Glutamatergic neuron (in vitro differentiated cells): ENCODE data around the gene PTPRN2. TPM values are rescaled to one million over a fixed set of nuclear protein-coding genes. Genes with fewer than 3 reads are reported as not detected.

ENCODE experiments used
- DNase-seq: peaks from one replicate; pipeline ENCODE4 v3.0.0; 2022
- H3K27ac Mint-ChIP-seq: one replicate; pipeline ENCODE4 v1.8.0; 2020; ENCODE audit warnings: mild to moderate bottlenecking, mixed read lengths, inconsistent platforms; ENCODE audit not compliant: unreplicated experiment
- H3K27me3 Mint-ChIP-seq: one replicate; pipeline ENCODE4 v1.8.0; 2020; ENCODE audit warnings: mild to moderate bottlenecking, moderate library complexity, mixed read lengths, inconsistent platforms; ENCODE audit not compliant: unreplicated experiment
- H3K36me3 Mint-ChIP-seq: one replicate; pipeline ENCODE4 v1.8.0; 2020; ENCODE audit warnings: mild to moderate bottlenecking, mixed read lengths, inconsistent platforms; ENCODE audit not compliant: unreplicated experiment
- H3K4me1 Mint-ChIP-seq: one replicate; pipeline ENCODE4 v1.8.0; 2020; ENCODE audit warnings: mild to moderate bottlenecking, low read depth, mixed read lengths, inconsistent platforms; ENCODE audit not compliant: unreplicated experiment
- H3K4me3 Mint-ChIP-seq: one replicate; pipeline ENCODE4 v1.8.0; 2020; ENCODE audit warnings: mild to moderate bottlenecking, mixed read lengths, inconsistent platforms; ENCODE audit not compliant: unreplicated experiment
- H3K9me3 Mint-ChIP-seq: one replicate; pipeline ENCODE4 v1.8.0; 2020; ENCODE audit warnings: mild to moderate bottlenecking, moderate library complexity, mixed read lengths, inconsistent platforms; ENCODE audit not compliant: unreplicated experiment
- CTCF ChIP-seq: fragments of 200-600 bp; sonication (generic); IDR thresholded peaks from one replicate; pipeline ENCODE4 v1.5.0; 2021; ENCODE audit not compliant: partially characterized antibody, unreplicated experiment
- total RNA-seq: library from RNA; stranded (reverse); fragmentation: NEBNext Ultra II Directional; extraction: Animal tissue kit (Norgen Biotek cat#: 25700); gene quantifications from one replicate; pipeline ENCODE4 v1.2.1, GENCODE V29; 2021; ENCODE audit not compliant: unreplicated experiment

The PTPRN2 gene
- total RNA-seq, 1 donor from 2014 or later: 49.0 TPM

GRCh38 chr7:157969995-157970394 lies 617.6 kb downstream of the PTPRN2 start:
- H3K4me1 Mint-ChIP-seq: no peaks in the 10 kb centered on the region
- peaks cover 29% of the 10 kb centered on the region for H3K9me3 Mint-ChIP-seq
- DNase-seq: no peak
- H3K4me3 Mint-ChIP-seq: no peak overlapping the region
- peaks cover 7% of the 10 kb centered on the region for H3K27me3 Mint-ChIP-seq
- H3K36me3 Mint-ChIP-seq: peaks cover 23% of the 10 kb centered on the region
- H3K27ac Mint-ChIP-seq: no peak overlapping the region
- no peak for TF ChIP-seq CTCF

GRCh38 chr7:157966490-157966889 lies 621.1 kb downstream of the PTPRN2 start:
- no peak for TF ChIP-seq CTCF
- Mint-ChIP-seq H3K36me3 (peaks cover 9% of the 10 kb centered on the region), H3K9me3 (peaks cover 15% of the 10 kb centered on the region), H3K27me3 (peaks cover 7% of the 10 kb centered on the region), H3K27ac (no peak overlapping the region), H3K4me1 (no peaks in the 10 kb centered on the region), H3K4me3 (no peak overlapping the region)
- no peak for DNase-seq

- no peak for DNase-seq
- TF ChIP-seq CTCF: no peak
- no peaks in the 10 kb centered on the region for H3K4me1 Mint-ChIP-seq
- H3K27ac Mint-ChIP-seq: no peak overlapping the region
- H3K36me3 Mint-ChIP-seq: peaks cover 5% of the 10 kb centered on the region
- H3K9me3 Mint-ChIP-seq: peaks cover 8% of the 10 kb centered on the region
- no peak overlapping the region for H3K4me3 Mint-ChIP-seq
- H3K27me3 Mint-ChIP-seq: no peaks in the 10 kb centered on the region
Observed at GRCh38 chr7:157964521-157964920, 623.1 kb downstream of the PTPRN2 start.

GRCh38 chr7:157964016-157964415 lies 623.6 kb downstream of the PTPRN2 start:
- H3K4me1 Mint-ChIP-seq: no peaks in the 10 kb centered on the region
- H3K27ac Mint-ChIP-seq: no peak overlapping the region
- no peak overlapping the region for H3K4me3 Mint-ChIP-seq
- H3K27me3 Mint-ChIP-seq: no peaks in the 10 kb centered on the region
- H3K9me3 Mint-ChIP-seq: peaks cover 7% of the 10 kb centered on the region
- H3K36me3 Mint-ChIP-seq: peaks cover 5% of the 10 kb centered on the region
- no peak for TF ChIP-seq CTCF
- no peak for DNase-seq

- H3K4me3 Mint-ChIP-seq: no peak overlapping the region
- H3K27ac Mint-ChIP-seq: no peak overlapping the region
- H3K27me3 Mint-ChIP-seq: no peaks in the 10 kb centered on the region
- no peaks in the 10 kb centered on the region for H3K4me1 Mint-ChIP-seq
- no peak for DNase-seq
- TF ChIP-seq CTCF: no peak
- H3K36me3 Mint-ChIP-seq: peaks cover 2% of the 10 kb centered on the region
- H3K9me3 Mint-ChIP-seq: peaks cover 4% of the 10 kb centered on the region
Observed at GRCh38 chr7:157963526-157963925, 624.1 kb downstream of the PTPRN2 start.
